Left colon (tissue), 2 donors: ENCODE measurements around the gene OR52D1. TPM values are rescaled to one million over a fixed set of nuclear protein-coding genes. Genes with fewer than 3 reads are reported as not detected.
A peak's percentile ranks its signal among the peaks of the same experiment; 100 is the strongest.

Experiments used
- ATAC-seq: fragments of 200-7000 bp; cut with Tn5 transposase; one replicate; pipeline ENCODE4 v1.9.1; 2020; ENCODE audit warnings: mild to moderate bottlenecking, moderate library complexity
- DNase-seq, 2 donors: peaks; one replicate each; pipeline ENCODE4 v3.0.0-alpha.2; 2020
- intact Hi-C, 2 donors: fragments of 100-400 bp; cut with DNase I in 1 of 2; cut with micrococcal nuclease in 1 of 2; formaldehyde crosslinking; loops; one replicate each; pipeline versions ENCODE4 v1.11.2 to v1.14.0; 2022; cut with DNase I, micrococcal nuclease
- long read RNA-seq: library from polyadenylated mRNA; unstranded; transcript quantifications from one replicate; pipeline ENCODE4 v2.0.0, GENCODE V29; 2021
- total RNA-seq, 2 donors: library from RNA; stranded (reverse); fragmentation: NEBNext Ultra II Directional; extraction: Animal tissue kit (Norgen Biotek cat#: 25700); gene quantifications; one replicate each; pipeline ENCODE4 v1.2.1, GENCODE V29; 2021
- donor health status: DM: no; HTN: no; CAD: no.
- donor health status: DM: yes; HTN: yes; CAD: no.

The OR52D1 gene
- total RNA-seq: not detected
- long read RNA-seq: 0 reads

GRCh38 chr11:5488385-5488784 is at the start of gene OR52D1:
TSS of gene OR52D1 (plus strand) at chr11:5488685. CDS start at chr11:5488707, 22 bp downstream.
- DNase-seq (no peak), ATAC-seq (no peak)
- intact Hi-C loops: no loop called here

DNA sequence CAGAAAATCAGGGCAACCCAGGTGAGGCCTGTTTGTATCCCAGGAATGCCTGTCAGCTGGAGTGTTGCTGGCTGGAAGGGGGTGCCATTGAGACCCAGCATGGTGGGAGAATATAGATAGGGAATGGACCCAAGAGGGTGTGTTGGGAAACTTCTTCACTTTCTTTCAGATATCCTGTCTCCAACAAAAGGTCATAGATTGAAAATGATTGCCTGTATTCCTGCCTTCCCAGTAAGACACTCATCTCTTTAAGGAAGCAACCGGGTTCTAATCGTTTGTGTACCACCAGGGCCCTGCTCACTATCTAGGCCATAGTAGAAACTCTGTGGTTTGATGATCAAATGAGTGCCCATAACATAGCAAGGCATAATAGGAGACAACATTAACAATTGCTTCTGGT is 47.1 kb upstream of the OR52D1 start, which contains the start of gene OR51I1:
OR51I1 (minus strand) TSS at position 101 of the 400 bp plus-strand sequence; CDS start at position 101, 0 bp downstream.
- no peak for ATAC-seq

DNA sequence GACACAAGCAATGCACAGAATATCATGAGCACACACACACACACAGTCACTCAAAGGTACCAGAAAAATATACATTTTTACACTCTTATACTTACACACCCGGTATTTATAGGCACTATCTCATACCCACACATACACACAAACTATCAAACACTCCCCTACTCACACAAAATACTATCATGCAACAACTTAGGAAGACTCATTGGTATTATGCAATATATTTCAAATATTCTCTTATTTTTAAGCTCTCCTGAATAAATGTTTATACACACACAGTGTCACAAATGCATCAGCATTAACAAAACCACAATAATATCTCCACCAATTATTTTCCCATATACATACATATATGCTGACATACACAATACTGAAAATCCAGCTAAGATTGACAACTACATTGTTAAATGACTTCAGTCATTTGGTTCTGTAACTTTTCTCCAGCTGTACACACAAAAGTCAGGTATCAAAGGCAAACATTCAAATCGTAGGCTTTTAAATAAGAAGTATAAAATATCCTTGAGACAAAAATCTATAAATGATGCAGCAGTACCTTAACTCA is 44.6 kb upstream of the OR52D1 start:
- ATAC-seq: no peak
- no peak for DNase-seq
- intact Hi-C loops: no loop called here

More for the DNA sequence above, 47.1 kb upstream of the OR52D1 start, which contains the start of gene OR51I1:
- intact Hi-C loops: no loop called here
- DNase-seq: no peak

DNA sequence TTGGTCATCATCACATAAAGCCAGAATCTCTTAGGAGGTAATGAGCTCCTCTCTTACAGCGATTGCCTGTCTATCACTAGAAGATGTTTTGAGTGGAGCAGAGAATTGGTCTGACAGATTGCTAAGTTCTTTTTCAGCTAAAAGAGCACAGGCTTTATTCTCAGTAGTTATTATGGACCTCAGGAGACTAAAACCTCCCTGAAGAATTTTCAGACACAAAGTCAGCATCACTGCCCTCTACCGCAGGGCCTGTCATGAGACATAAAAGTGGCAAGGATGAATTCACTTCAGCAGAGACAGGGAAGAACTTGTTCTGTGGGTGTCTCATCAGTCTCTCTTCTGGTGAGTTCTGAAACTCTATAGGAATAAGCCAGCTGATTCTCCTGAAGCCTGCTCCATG is 39.5 kb upstream of the OR52D1 start, which contains the start of gene OR51I2:
OR51I2 (plus strand) TSS at position 301 of the 400 bp plus-strand sequence. CDS start 4,166 bp downstream, outside the sequence.
- DNase-seq (no peak), ATAC-seq (no peak)
- intact Hi-C loops: no loop called here

GRCh38 chr11:5449432-5449831 is 39.1 kb upstream of the OR52D1 start:
- intact Hi-C loops: no loop called here
- DNase-seq (no peak), ATAC-seq (no peak)

DNA sequence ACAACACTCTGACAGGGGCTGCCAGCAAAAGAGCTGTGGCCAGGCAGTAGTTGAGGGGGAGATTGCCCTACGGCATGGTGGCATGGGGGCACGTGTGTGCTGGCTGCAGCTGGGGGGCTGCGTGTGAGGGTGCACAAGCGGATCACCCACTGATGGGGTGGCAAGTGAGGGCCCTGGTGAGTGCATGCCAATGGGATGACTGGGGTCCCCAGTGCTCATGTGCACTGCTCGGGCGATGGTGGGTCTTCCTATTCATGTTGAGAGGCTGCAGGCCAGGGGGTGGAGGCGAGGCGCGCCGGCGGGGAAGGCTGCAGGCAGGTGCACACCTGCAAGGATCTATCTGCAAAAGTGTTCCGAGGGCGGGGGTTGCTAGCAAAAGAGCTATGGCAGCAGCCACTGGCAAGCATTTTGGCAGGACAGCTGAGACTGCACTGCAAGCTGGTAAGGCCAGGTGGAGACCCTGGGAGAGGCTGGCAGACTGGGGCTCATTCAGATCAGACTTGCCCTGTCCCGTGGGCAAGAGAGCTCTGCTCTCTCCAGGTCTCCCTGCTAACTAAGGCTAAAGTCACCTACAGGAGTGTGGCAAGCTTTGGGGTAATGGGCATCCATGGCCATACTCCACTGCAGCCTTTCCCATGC is 27.4 kb upstream of the OR52D1 start:
- DNase-seq (no peak), ATAC-seq (no peak)
- intact Hi-C loops: no loop called here

DNA sequence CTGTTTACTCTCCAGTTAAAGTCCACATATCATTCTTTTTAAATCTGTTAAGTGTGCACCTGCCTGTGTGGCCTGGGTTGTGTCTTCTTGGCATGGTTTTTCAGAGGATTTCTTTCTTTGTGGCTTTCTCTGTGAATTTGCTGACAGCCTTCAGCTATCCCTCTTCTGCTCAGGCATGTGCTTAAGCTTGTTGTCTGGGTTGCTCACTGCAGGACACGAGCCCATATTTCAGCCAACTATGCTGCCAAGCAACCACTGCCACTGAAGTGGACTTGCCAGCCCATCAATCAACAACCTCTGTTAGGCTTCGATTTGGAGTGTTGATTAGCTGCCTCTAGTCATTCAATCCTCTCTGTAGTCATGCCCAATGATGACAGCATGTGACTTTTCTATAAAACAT is 21.0 kb upstream of the OR52D1 start:
- ATAC-seq (no peak), DNase-seq (no peak)
- intact Hi-C loops: no loop called here

DNA sequence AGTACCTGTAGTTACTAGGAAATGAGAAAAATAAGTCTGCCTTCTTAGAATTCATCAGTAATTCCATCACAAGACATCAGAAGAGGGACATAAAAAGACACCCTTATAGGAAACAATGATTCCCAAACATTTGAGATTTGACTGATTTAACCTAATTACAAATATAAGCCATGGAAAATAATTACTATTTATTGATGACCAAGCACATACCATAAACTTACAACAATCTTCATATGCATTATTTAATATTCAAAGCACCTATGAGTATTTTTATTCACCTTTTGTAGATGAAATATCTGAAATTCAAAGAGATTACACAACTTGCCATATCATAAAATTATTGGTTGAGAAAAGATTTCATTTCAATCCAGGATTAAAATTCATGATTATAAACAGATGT is 14.6 kb upstream of the OR52D1 start:
- DNase-seq: no peak
- intact Hi-C loops: loop anchor here in 1 of 2 donors (5.0 kb wide), 1 partner anchor 333 kb away; the partner anchor contains the start of gene OR52N2
- ATAC-seq: no peak

DNA sequence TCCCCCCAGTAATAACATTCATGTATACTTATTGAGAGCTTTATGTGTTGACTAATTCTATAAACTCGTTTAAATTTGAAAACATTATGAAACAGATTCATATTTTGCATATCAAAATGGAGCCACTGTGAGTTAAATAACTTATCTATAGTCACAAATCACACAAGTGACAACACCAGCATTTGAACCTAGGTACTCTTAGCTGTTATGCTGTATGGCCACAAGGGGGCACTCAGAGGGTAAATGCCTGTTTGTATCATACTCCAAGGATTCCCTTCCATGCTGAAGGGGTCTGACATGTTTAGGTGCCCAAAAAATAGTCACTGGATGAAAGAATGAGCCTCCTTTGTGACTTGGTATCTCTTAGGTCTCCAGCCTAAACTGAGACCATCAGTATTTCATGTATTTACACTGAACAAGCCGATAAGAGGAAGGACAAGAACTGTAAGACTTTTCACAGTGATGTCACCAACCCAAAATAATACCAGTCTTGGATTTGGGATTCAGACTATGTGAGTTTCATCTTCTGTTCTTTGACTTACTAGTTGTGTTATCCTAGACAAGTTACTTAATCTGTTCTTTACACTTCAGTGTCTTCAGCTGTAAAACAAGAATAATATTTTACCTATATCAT is 12.2 kb upstream of the OR52D1 start:
- DNase-seq: peak in 1 of 2 donors; percentile 29
- peak; percentile 57 for ATAC-seq
- intact Hi-C loops: no loop called here

DNA sequence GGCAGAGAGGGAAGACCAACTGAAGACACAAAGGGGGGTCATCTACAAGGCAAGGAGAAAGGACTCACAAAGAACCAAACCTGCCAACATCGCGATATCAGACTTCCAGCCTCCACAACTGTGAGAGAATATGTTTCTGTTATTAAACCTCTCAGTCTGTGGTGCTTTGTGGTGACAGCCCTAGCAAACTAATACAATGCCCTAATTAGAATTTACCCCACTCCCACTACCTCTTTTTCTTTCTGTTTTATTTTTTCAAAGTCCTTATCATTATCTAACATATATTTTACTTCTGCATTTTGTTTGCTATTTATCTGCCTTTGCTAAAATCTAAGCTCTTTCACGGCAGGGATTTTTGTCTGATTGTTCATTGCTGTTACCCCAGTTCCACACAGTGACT is 2.5 kb upstream of the OR52D1 start:
- ATAC-seq (no peak), DNase-seq (no peak)
- intact Hi-C loops: no loop called here

DNA sequence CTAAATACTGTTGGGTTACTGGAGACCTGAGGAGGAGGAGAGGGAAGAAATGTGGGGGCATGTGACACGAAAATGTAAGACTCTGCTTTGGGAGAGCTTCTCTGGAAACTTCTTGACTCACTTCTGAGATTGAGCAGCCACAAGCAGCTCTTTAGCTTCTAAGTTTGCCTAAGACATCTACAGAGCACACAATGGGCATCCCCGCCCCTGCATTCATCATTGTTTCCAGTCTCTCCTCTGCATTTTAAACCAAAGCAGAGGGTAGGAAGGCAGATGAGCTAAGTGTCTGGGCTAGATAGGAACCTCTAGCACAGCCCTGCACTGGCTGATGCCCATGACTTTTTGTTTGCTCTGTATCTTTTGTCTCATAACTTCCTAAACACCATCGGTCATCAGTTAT is 2.1 kb upstream of the OR52D1 start:
- ATAC-seq (no peak), DNase-seq (no peak)
- intact Hi-C loops: no loop called here

- DNase-seq (no peak), ATAC-seq (no peak)
- intact Hi-C loops: no loop called here
Observed at GRCh38 chr11:5488798-5489399, 414 bp downstream of the OR52D1 start.

DNA sequence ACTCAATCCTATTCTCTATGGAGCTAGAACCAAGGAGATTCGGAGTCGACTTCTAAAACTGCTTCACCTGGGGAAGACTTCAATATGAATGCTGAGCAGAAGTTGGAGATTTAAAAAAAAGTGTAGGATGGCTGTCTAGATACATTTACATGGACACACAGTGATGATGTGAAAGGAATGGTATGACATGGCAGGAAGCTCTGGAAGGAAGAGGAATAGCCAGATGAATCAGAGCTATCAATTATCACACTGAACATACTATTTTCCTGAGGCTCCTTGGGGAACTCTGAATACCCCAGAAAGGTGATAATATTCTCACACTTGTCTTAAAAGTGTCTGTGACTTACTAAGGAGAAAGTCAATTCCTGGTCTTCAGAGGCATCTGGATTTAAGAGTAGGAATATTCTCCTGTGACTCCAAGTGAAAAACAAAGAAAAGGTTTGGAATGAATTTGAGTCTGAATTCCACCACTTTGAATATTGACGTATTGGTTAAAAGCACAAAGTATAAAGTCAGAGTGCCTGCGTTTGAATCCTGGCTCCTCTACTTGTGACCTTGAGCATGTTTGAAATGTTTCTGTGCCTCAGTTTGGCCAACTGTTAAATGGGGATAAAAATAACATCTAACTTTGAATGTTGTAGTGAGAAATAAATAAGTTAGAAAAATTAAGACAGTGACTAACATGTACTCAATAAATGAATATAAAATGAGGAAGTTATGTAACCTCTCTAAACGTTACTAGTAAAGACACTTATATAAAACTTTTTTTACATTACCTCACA is 1.3 kb downstream of the OR52D1 start:
- DNase-seq (no peak), ATAC-seq (no peak)
- intact Hi-C loops: no loop called here

GRCh38 chr11:5499671-5500070 is 11.2 kb downstream of the OR52D1 start:
- intact Hi-C loops: no loop called here
- no peak for DNase-seq
- ATAC-seq: no peak

DNA sequence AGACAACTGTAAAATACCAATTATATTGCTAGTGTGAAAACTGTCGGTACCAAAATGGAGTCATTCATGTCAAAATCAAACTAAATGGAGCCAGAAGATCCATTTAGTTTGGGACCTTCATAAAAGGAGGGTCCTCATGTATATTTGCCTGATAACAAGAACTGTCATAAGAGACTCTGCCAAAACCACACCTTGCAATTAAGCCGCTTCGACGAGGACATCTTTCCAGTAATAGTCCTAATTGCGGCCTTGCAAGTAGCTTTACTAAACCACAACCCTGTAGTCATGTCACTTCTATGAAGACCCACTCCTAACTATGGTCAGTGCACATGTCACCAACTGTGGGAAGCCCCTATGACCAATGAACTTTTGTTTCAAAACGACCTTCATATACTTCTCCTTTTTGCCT is 11.9 kb downstream of the OR52D1 start:
- intact Hi-C loops: no loop called here
- no peak for DNase-seq
- no peak for ATAC-seq

- intact Hi-C loops: no loop called here
- DNase-seq (no peak), ATAC-seq (no peak)
Observed at GRCh38 chr11:5504403-5504921, 16.0 kb downstream of the OR52D1 start.

GRCh38 chr11:5505363-5506048 is 17.0 kb downstream of the OR52D1 start:
- intact Hi-C loops: no loop called here
- no peak for ATAC-seq
- DNase-seq: no peak
